ENCODE results near the gene ABCD2.

DNA sequence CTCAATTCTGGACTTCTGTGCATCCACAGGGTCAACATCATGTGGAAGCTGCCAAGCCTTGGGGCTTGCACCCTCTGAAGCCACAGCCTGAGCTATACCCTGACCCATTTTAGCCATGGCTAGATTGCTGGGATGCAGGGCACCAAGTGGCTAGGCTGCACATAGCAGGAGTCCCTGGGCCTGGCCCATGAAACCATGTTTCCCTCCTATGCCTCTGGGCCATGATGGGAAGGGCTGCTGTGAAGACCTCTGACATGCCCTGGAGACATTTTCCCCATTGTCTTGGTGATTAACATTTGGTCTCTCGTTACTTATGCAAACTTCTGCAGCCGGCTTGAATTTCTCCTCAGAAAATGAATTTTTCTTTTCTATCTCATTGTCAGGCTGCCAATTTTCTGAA is 92.6 kb downstream of the ABCD2 start:
- TF ChIP-seq, protein P1, sequence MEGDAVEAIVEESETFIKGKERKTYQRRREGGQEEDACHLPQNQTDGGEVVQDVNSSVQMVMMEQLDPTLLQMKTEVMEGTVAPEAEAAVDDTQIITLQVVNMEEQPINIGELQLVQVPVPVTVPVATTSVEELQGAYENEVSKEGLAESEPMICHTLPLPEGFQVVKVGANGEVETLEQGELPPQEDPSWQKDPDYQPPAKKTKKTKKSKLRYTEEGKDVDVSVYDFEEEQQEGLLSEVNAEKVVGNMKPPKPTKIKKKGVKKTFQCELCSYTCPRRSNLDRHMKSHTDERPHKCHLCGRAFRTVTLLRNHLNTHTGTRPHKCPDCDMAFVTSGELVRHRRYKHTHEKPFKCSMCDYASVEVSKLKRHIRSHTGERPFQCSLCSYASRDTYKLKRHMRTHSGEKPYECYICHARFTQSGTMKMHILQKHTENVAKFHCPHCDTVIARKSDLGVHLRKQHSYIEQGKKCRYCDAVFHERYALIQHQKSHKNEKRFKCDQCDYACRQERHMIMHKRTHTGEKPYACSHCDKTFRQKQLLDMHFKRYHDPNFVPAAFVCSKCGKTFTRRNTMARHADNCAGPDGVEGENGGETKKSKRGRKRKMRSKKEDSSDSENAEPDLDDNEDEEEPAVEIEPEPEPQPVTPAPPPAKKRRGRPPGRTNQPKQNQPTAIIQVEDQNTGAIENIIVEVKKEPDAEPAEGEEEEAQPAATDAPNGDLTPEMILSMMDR (IDR thresholded peaks at IDR 0.05; ENCODE audit: low read length): no peak
- no peak for TF ChIP-seq EZH2 (optimal IDR thresholded peaks at IDR 0.05; ENCODE audit: low read depth, low read length)
